CD4-positive, alpha-beta T cell (primary cell): ENCODE data around the gene ENGASE. TPM values are rescaled to one million over a fixed set of nuclear protein-coding genes. Genes with fewer than 3 reads are reported as not detected.
"Not testable (repeated sequence)": the region's sequence is repeated elsewhere in the genome, so short reads cannot be mapped to it uniquely, and the experiment has no call there.

Experiments
- ATAC-seq: fragments of 200-7000 bp; cut with Tn5 transposase; one replicate; pipeline ENCODE4 v1.10.0; 2022; ENCODE audit warnings: mild to moderate bottlenecking; ENCODE audit not compliant: poor library complexity
- CTCF ChIA-PET: fragments of 350-600 bp; sonication (Branson Sonifier 250); formaldehyde crosslinking; loops from one replicate; lab custom pipeline; 2021; ENCODE audit warnings: antibody characterized with exemption, inconsistent platforms; lab: Charles Lee
- POLR2A ChIA-PET: fragments of 350-600 bp; sonication (Branson Sonifier 250); formaldehyde crosslinking; loops from one replicate; lab custom pipeline; 2021; ENCODE audit warnings: antibody characterized with exemption, inconsistent platforms; lab: Charles Lee
- DNase-seq, 14 experiments: peaks; one replicate each; pipeline ENCODE4 v3.0.0-alpha.2; 2013 to 2020; ENCODE audit warnings: mixed read lengths in 2 of 14
- H3K27ac ChIP-seq, 2 donors: one replicate each; pipeline versions ENCODE4 v1.5.1 to v1.7.0; 2013; ENCODE audit warnings: low read length in 2 of 2, low read depth in 1 of 2, mild to moderate bottlenecking in 1 of 2
- H3K27me3 ChIP-seq, 2 experiments: 1 replicate in 1 of 2; 2 replicates in 1 of 2; pipeline versions ENCODE4 v1.6.1 to v1.7.0; 2013; ENCODE audit warnings: low read length in 2 of 2, control low read depth in 1 of 2, mild to moderate bottlenecking in 1 of 2, moderate library complexity in 1 of 2; ENCODE audit not compliant: insufficient read depth in 2 of 2, control insufficient read depth in 1 of 2
- H3K36me3 ChIP-seq: one replicate; pipeline ENCODE4 v1.6.1; 2013; ENCODE audit warnings: low read length, control low read depth; ENCODE audit not compliant: insufficient read depth
- H3K4me1 ChIP-seq: one replicate; pipeline ENCODE4 v1.6.1; 2013; ENCODE audit warnings: low read length, control low read depth; ENCODE audit not compliant: insufficient read depth
- H3K4me3 ChIP-seq: one replicate; pipeline ENCODE4 v1.5.1; 2013; ENCODE audit warnings: mild to moderate bottlenecking, low read length, moderate library complexity
- H3K9me3 ChIP-seq, 2 experiments: 1 replicate in 1 of 2; 2 replicates in 1 of 2; pipeline versions ENCODE4 v1.6.1 to v1.7.0; 2013; ENCODE audit warnings: low read length in 2 of 2, mild to moderate bottlenecking in 2 of 2, control low read depth in 1 of 2, moderate library complexity in 1 of 2; ENCODE audit not compliant: control insufficient read depth in 1 of 2, insufficient read depth in 1 of 2
- H3K27ac Mint-ChIP-seq: one replicate; pipeline ENCODE4 v1.8.0; 2020; ENCODE audit warnings: mixed read lengths
- H3K27me3 Mint-ChIP-seq: one replicate; pipeline ENCODE4 v1.8.0; 2021; ENCODE audit warnings: mixed read lengths
- H3K36me3 Mint-ChIP-seq: one replicate; pipeline ENCODE4 v1.8.0; 2021; ENCODE audit warnings: low read depth, mixed read lengths
- H3K4me1 Mint-ChIP-seq: one replicate; pipeline ENCODE4 v1.8.0; 2021; ENCODE audit warnings: low read depth, mixed read lengths
- H3K4me3 Mint-ChIP-seq: one replicate; pipeline ENCODE4 v1.8.0; 2020; ENCODE audit warnings: mild to moderate bottlenecking, mixed read lengths
- H3K9me3 Mint-ChIP-seq: one replicate; pipeline ENCODE4 v1.8.0; 2020; ENCODE audit warnings: mixed read lengths
- CTCF ChIP-seq: fragments of 200-600 bp; IDR thresholded peaks from one replicate; pipeline ENCODE4 v1.8.0; 2022; ENCODE audit warnings: antibody characterized with exemption, mild to moderate bottlenecking
- intact Hi-C, 2 experiments: fragments of 100-400 bp; cut with DNase I in 1 of 2; cut with micrococcal nuclease in 1 of 2; formaldehyde crosslinking; loops; one replicate each; pipeline versions ENCODE4 v1.15.1 to v1.9.0; 2023 to 2025; cut with DNase I, micrococcal nuclease
- total RNA-seq, 174 experiments: library from RNA in 2 of 174; stranded (reverse) in 2 of 174; gene quantifications; one replicate each; pipeline ENCODE4 v1.2.3 and lab custom pipeline; 2021 to 2026

ENGASE gene
- total RNA-seq, 2 experiments from 2014 or later: 49.8 to 50.9 TPM

GRCh38 chr17:79028496-79029326 is 45.9 kb upstream of the ENGASE start:
- POLR2A ChIA-PET: no interaction called here
- intact Hi-C loops: no loop called here
- DNase-seq: no peak
- CTCF ChIA-PET: no interaction called here
- H3K36me3 Mint-ChIP-seq: no peaks in the 10 kb centered on the region
- peaks cover 36% of the 10 kb centered on the region for H3K27me3 Mint-ChIP-seq
- Histone ChIP-seq H3K36me3 (no peaks in the 10 kb centered on the region), H3K9me3 (no peaks in the 10 kb centered on the region), H3K27ac (no peak overlapping the region), H3K4me1 (peaks cover 15% of the 10 kb centered on the region), H3K4me3 (no peak overlapping the region), H3K27me3 (peaks cover 30% of the 10 kb centered on the region in 2 experiments)
- peaks cover 8% of the 10 kb centered on the region for H3K4me1 Mint-ChIP-seq
- H3K27ac Mint-ChIP-seq: no peak overlapping the region
- no peak for ATAC-seq
- H3K9me3 Mint-ChIP-seq: no peaks in the 10 kb centered on the region
- H3K4me3 Mint-ChIP-seq: no peak overlapping the region
- no peak for TF ChIP-seq CTCF

- peaks cover 31% of the 10 kb centered on the region for H3K27me3 Mint-ChIP-seq
- Histone ChIP-seq H3K27me3 (peaks cover 25 to 29% of the 10 kb centered on the region in 2 experiments), H3K27ac (no peak overlapping the region), H3K4me1 (peaks cover 7% of the 10 kb centered on the region), H3K4me3 (no peak overlapping the region), H3K36me3 (no peaks in the 10 kb centered on the region), H3K9me3 (no peaks in the 10 kb centered on the region)
- POLR2A ChIA-PET: no interaction called here
- no peaks in the 10 kb centered on the region for H3K36me3 Mint-ChIP-seq
- H3K9me3 Mint-ChIP-seq: no peaks in the 10 kb centered on the region
- no peak overlapping the region for H3K4me3 Mint-ChIP-seq
- no peak for DNase-seq
- no peak for ATAC-seq
- CTCF ChIA-PET: no interaction called here
- H3K27ac Mint-ChIP-seq: no peak overlapping the region
- H3K4me1 Mint-ChIP-seq: peaks cover 3% of the 10 kb centered on the region
- TF ChIP-seq CTCF: no peak
- intact Hi-C loops: no loop called here
Observed at GRCh38 chr17:79029327-79030009, 45.2 kb upstream of the ENGASE start.

- intact Hi-C loops, H3K4me1 ChIP-seq, H3K9me3 Mint-ChIP-seq, CTCF ChIA-PET, H3K36me3 ChIP-seq, H3K36me3 Mint-ChIP-seq, H3K27ac Mint-ChIP-seq, H3K4me3 Mint-ChIP-seq, H3K4me3 ChIP-seq, H3K27ac ChIP-seq, H3K4me1 Mint-ChIP-seq, DNase-seq, H3K9me3 ChIP-seq, ATAC-seq, POLR2A ChIA-PET: not testable (repeated sequence)
- H3K27me3 ChIP-seq: peaks cover 14 to 20% of the 10 kb centered on the region in 2 experiments
- H3K27me3 Mint-ChIP-seq: peaks cover 20% of the 10 kb centered on the region
Observed at GRCh38 chr17:79030636-79031035, 44.0 kb upstream of the ENGASE start.
